NCI-H226 (cell line): ENCODE data around the gene LYRM9.
"Not testable (repeated sequence)": the region's sequence is repeated elsewhere in the genome, so short reads cannot be mapped to it uniquely, and the experiment has no call there.

Source experiments
- DNase-seq: peaks from one replicate; pipeline ENCODE4 v3.0.0-alpha.2; 2015

The LYRM9 gene

GRCh38 chr17:27837769-27838168 lies 55.4 kb downstream of the LYRM9 start:
- not testable (repeated sequence) for DNase-seq

- DNase-seq = no peak
Measured at GRCh38 chr17:27836651-27837050, 56.5 kb downstream of the LYRM9 start.

DNA sequence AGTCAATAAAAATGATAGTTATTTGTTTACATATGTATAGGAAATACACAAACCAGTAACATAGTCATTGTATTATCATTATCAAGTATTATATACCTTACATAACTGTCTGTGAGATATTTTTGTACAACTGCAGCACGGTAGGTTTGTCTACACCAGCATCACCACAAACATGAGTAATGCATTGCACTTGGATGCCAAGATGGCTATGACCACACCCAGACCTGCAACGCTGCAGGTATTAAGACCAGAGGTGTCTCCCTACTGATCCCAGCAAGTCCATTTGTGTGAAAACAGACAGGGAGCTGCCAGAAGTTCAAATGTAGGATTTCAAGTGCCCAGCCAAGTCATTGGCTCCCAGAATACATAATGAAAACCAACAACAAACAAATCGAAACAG lies 58.6 kb downstream of the LYRM9 start:
- no peak for DNase-seq

DNA sequence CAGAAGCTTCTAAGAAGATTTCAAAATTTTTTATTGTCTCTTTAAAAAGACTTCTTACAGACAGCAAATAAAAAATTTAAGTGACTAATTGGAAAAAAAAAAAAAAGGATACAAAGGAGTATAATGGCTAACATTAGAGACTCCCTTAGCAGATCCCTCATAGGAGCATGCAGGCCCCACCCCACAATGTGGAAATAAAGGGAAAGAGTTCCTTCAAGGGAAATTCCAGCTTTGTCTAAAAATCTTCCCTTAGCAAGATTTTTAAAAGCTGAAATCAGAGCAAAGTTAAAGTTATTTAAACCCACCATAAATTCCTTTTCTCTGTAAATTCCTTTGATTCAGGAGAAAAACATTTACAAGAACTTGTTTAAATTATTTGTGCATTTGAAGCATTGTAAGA lies 60.3 kb downstream of the LYRM9 start:
- DNase-seq = no peak

DNA sequence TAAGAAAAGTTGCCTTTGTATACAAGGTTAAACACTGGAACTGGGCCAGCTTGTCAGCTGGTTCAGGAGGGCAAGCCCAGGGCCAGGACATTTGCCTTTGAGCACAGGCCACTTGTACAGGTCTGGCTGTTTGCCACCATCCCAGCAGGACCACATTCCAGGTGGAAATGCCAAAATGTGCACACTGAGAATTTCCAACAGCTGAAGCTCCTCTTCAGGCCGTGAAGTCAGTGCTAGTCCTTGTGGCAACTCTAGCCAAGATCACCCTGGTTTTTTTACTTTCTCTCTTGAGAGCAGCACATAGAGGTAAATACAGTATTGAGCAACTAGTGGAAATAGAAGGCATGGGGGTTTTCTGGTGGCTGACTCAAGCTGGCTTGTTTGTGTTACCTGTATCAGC lies 63.3 kb downstream of the LYRM9 start:
- DNase-seq = not testable (repeated sequence)

- DNase-seq = not testable (repeated sequence)
Measured at GRCh38 chr17:27829143-27829711, 63.9 kb downstream of the LYRM9 start.
